Transverse colon (tissue), 4 donors: ENCODE results near the gene DNAAF5. TPM values are rescaled to one million over a fixed set of nuclear protein-coding genes. Genes with fewer than 3 reads are reported as not detected.
A peak's percentile ranks its signal among the peaks of the same experiment; 100 is the strongest.

Experiments
- DNase-seq: peaks from one replicate; pipeline ENCODE4 v3.0.0-alpha.2; 2019
- H3K27ac ChIP-seq, 4 donors: fragments of 200-600 bp; sonication (generic); 2 replicates each; pipeline ENCODE4 v1.5.1; 2016 to 2018; ENCODE audit warnings: inconsistent platforms in 4 of 4
- H3K27me3 ChIP-seq: fragments of 200-600 bp; sonication (generic); 2 replicates; pipeline ENCODE4 v1.5.1; 2017; ENCODE audit warnings: inconsistent platforms
- H3K36me3 ChIP-seq, 4 donors: fragments of 200-600 bp; sonication (generic); 2 replicates each; pipeline ENCODE4 v1.5.1; 2017 to 2019; ENCODE audit warnings: inconsistent platforms in 4 of 4
- H3K4me1 ChIP-seq, 4 donors: fragments of 200-600 bp; sonication (generic); 2 replicates each; pipeline ENCODE4 v1.5.1; 2017 to 2020; ENCODE audit warnings: inconsistent platforms in 4 of 4
- H3K4me3 ChIP-seq, 4 donors: fragments of 200-600 bp; sonication (generic); 1 replicate in 1 of 4; 2 replicates in 3 of 4; pipeline versions ENCODE4 v1.5.1 to v1.6.1; 2017 to 2019; ENCODE audit warnings: inconsistent platforms in 4 of 4
- H3K9me3 ChIP-seq, 2 donors: fragments of 200-600 bp; sonication (generic); 2 replicates each; pipeline ENCODE4 v1.5.1; 2017 to 2019; ENCODE audit warnings: inconsistent platforms in 2 of 2
- CTCF ChIP-seq, 5 experiments: fragments of 200-600 bp in 3 of 5; fragments of 450-650 bp in 2 of 5; sonication (generic) in 3 of 5; IDR thresholded peaks; 1 replicate in 2 of 5; 2 replicates in 3 of 5; pipeline ENCODE4 v1.5.1; 2016 to 2017; ENCODE audit warnings: antibody characterized with exemption in 5 of 5, inconsistent platforms in 3 of 5, mild to moderate bottlenecking in 2 of 5, moderate library complexity in 1 of 5
- EP300 ChIP-seq: sonication (generic); formaldehyde crosslinking; IDR thresholded peaks from one replicate; pipeline ENCODE4 v1.6.1; 2017; ENCODE audit warnings: antibody characterized with exemption, low read depth
- POLR2A ChIP-seq: fragments of 450-650 bp; IDR thresholded peaks from one replicate; pipeline ENCODE4 v1.6.1; 2016; ENCODE audit warnings: antibody characterized with exemption, mild to moderate bottlenecking, moderate library complexity
- POLR2AphosphoS5 ChIP-seq, 3 donors: sonication (generic); formaldehyde crosslinking; IDR thresholded peaks; one replicate each; pipeline ENCODE4 v1.6.1; 2016; ENCODE audit warnings: antibody characterized with exemption in 3 of 3
- WGBS, 2 donors: methylation state at CpG; one replicate each; pipeline ENCODE4 v1.1.5; 2018; ENCODE audit warnings: low coverage in 1 of 2; 5-methylcytosine and 5-hydroxymethylcytosine counted together
- in situ Hi-C, 4 donors: fragments of 200-750 bp; cut with MboI; loops; one replicate each; pipeline versions ENCODE4 v1.15.0 to v1.15.1; 2017; ENCODE audit warnings: low sequenced_read_pairs in 3 of 4, low pct_ligation_motif_present in 1 of 4, low pct_unique_long_range_greater_than_20kb in 1 of 4
- intact Hi-C: fragments of 100-400 bp; cut with DNase I; formaldehyde crosslinking; loops from one replicate; pipeline ENCODE4 v1.15.1; 2023; ENCODE audit warnings: low total_unique reads
- total RNA-seq, 4 donors: library from RNA; depleted of rRNA; stranded (reverse); fragments of >200 nt; gene quantifications; one replicate each; pipeline ENCODE4 v1.1.0, GENCODE V29; 2016

DNAAF5 gene
- total RNA-seq, 4 donors from 2014 or later = 20.5 to 97.3 (median 34.6) TPM

GRCh38 chr7:696426-696811 lies 30.1 kb upstream of the DNAAF5 start:
- no peak overlapping the region for H3K27ac ChIP-seq
- DNase-seq = no peak
- H3K9me3 ChIP-seq = no peaks in the 10 kb centered on the region
- 88% methylated on average over 8 of the region's 9 CpGs; no CpG with 5 or more reads in 1 of the 2 donors for WGBS, 2 donors
- TF ChIP-seq CTCF (IDR thresholded peaks at IDR 0.05) (no peak), POLR2AphosphoS5 (IDR thresholded peaks at IDR 0.05) (no peak), POLR2A (no peak), EP300 (no peak)
- H3K27me3 ChIP-seq = no peaks in the 10 kb centered on the region
- H3K4me1 ChIP-seq = peaks cover 0 to 12% (median 11%) of the 10 kb centered on the region in 4 donors
- no peak overlapping the region for H3K4me3 ChIP-seq
- no peaks in the 10 kb centered on the region for H3K36me3 ChIP-seq
- intact Hi-C loops (no loop called here), in situ Hi-C loops (no loop called here)

- TF ChIP-seq CTCF (IDR thresholded peaks at IDR 0.05) (no peak), POLR2AphosphoS5 (IDR thresholded peaks at IDR 0.05) (no peak), POLR2A (no peak), EP300 (no peak)
- in situ Hi-C loops (no loop called here), intact Hi-C loops (no loop called here)
- H3K36me3 ChIP-seq = no peaks in the 10 kb centered on the region
- DNase-seq = no peak
- no peaks in the 10 kb centered on the region for H3K27me3 ChIP-seq
- peaks cover 0 to 12% (median 11%) of the 10 kb centered on the region in 4 donors for H3K4me1 ChIP-seq
- no peak overlapping the region for H3K4me3 ChIP-seq
- no peaks in the 10 kb centered on the region for H3K9me3 ChIP-seq
- H3K27ac ChIP-seq = peak overlapping the region in 1 of 4 donors; percentile 29
- 88 to 95% methylated on average over 7 to 29 of the region's 29 CpGs for WGBS, 2 donors
Observed at GRCh38 chr7:696812-697551, 29.5 kb upstream of the DNAAF5 start.

GRCh38 chr7:698515-699475 lies 27.7 kb upstream of the DNAAF5 start:
- TF ChIP-seq POLR2A (no peak), EP300 (no peak), CTCF (IDR thresholded peaks at IDR 0.05) (no peak), POLR2AphosphoS5 (IDR thresholded peaks at IDR 0.05) (no peak)
- intact Hi-C loops = no loop called here
- WGBS, 2 donors = 79 to 80% methylated on average over 2 to 23 of the region's 23 CpGs
- peak overlapping the region in 3 of 4 donors; percentile 11 to 26 (median 12) for H3K27ac ChIP-seq
- in situ Hi-C loops = no loop called here
- peaks cover 0 to 16% (median 13%) of the 10 kb centered on the region in 4 donors for H3K4me1 ChIP-seq
- peaks cover 4 to 7% of the 10 kb centered on the region in 2 donors for H3K9me3 ChIP-seq
- no peaks in the 10 kb centered on the region for H3K36me3 ChIP-seq
- H3K4me3 ChIP-seq = no peak overlapping the region
- H3K27me3 ChIP-seq = no peaks in the 10 kb centered on the region
- no peak for DNase-seq

GRCh38 chr7:699476-700170 lies 26.9 kb upstream of the DNAAF5 start:
- in situ Hi-C loops = no loop called here
- H3K4me3 ChIP-seq = no peak overlapping the region
- peak overlapping the region in 2 of 4 donors; percentile 11 to 26 for H3K27ac ChIP-seq
- DNase-seq = no peak
- peaks cover 0 to 22% (median 21%) of the 10 kb centered on the region in 4 donors for H3K4me1 ChIP-seq
- H3K9me3 ChIP-seq = peaks cover 4 to 7% of the 10 kb centered on the region in 2 donors
- no peaks in the 10 kb centered on the region for H3K36me3 ChIP-seq
- no peaks in the 10 kb centered on the region for H3K27me3 ChIP-seq
- TF ChIP-seq CTCF (IDR thresholded peaks at IDR 0.05) (no peak), POLR2AphosphoS5 (IDR thresholded peaks at IDR 0.05) (no peak), EP300 (no peak), POLR2A (no peak)
- intact Hi-C loops = no loop called here
- 90% methylated on average over 17 of the region's 17 CpGs; no CpG with 5 or more reads in 1 of the 2 donors for WGBS, 2 donors
